B cell (primary cell): ENCODE results near the gene RMI2. TPM values are rescaled to one million over a fixed set of nuclear protein-coding genes. Genes with fewer than 3 reads are reported as not detected.

Source experiments
- ATAC-seq: fragments of 200-7000 bp; cut with Tn5 transposase; one replicate; pipeline ENCODE4 v1.10.0; 2021; ENCODE audit warnings: low read depth, mild to moderate bottlenecking, moderate number of reproducible peaks, moderate library complexity
- CTCF ChIA-PET: fragments of 350-600 bp; sonication (Branson Sonifier 250); formaldehyde crosslinking; loops from one replicate; lab custom pipeline; 2021; ENCODE audit warnings: antibody characterized with exemption, inconsistent platforms; lab: Charles Lee
- POLR2A ChIA-PET: fragments of 350-600 bp; sonication (Branson Sonifier 250); formaldehyde crosslinking; loops from one replicate; lab custom pipeline; 2021; ENCODE audit warnings: antibody characterized with exemption; lab: Charles Lee
- DNase-seq: peaks from one replicate; pipeline ENCODE4 v3.0.0; 2013
- H2AFZ ChIP-seq: 2 replicates; pipeline ENCODE4 v1.6.1; 2012; ENCODE audit warnings: mild to moderate bottlenecking, low read depth, low read length; ENCODE audit not compliant: insufficient read depth, poor library complexity, severe bottlenecking
- H3K27ac ChIP-seq, 2 donors: 1 replicate in 1 of 2; 2 replicates in 1 of 2; pipeline ENCODE4 v1.5.1; 2012 to 2013; ENCODE audit warnings: low read length in 2 of 2, mild to moderate bottlenecking in 2 of 2, moderate library complexity in 1 of 2
- H3K27me3 ChIP-seq, 4 experiments: fragments of 200-600 bp in 1 of 4; sonication (generic) in 1 of 4; replicated peaks in 1 of 4; 1 replicate in 2 of 4; 2 replicates in 2 of 4; pipeline versions ENCODE4 v1.6.1 to v1.7.0; 2013 to 2016; ENCODE audit warnings: low read length in 3 of 4, mild to moderate bottlenecking in 2 of 4, mixed read lengths in 1 of 4, moderate library complexity in 1 of 4; ENCODE audit not compliant: insufficient read depth in 4 of 4, control insufficient read depth in 3 of 4; ENCODE audit errors: control extremely low read depth in 1 of 4
- H3K36me3 ChIP-seq, 2 experiments: replicated peaks in 1 of 2; 1 replicate in 1 of 2; 2 replicates in 1 of 2; pipeline versions ENCODE4 v1.6.1 to v1.7.1; 2013; ENCODE audit warnings: low read length in 1 of 2; ENCODE audit not compliant: insufficient read depth in 2 of 2, control insufficient read depth in 1 of 2; ENCODE audit errors: control extremely low read depth in 1 of 2, extremely low read depth in 1 of 2
- H3K4me1 ChIP-seq, 2 donors: fragments of 200-600 bp in 1 of 2; sonication (generic) in 1 of 2; 1 replicate in 1 of 2; 2 replicates in 1 of 2; pipeline versions ENCODE4 v1.5.1 to v1.6.1; 2013 to 2017; ENCODE audit warnings: low read length in 2 of 2; ENCODE audit not compliant: control insufficient read depth in 2 of 2, insufficient read depth in 2 of 2
- H3K4me2 ChIP-seq: replicated peaks from 2 replicates; pipeline ENCODE3; 2012; ENCODE audit warnings: mild to moderate bottlenecking, low read depth, low read length; ENCODE audit not compliant: poor library complexity, severe bottlenecking
- H3K4me3 ChIP-seq, 5 experiments: fragments of 200-600 bp in 1 of 5; sonication (generic) in 1 of 5; 1 replicate in 3 of 5; 2 replicates in 2 of 5; pipeline versions ENCODE4 v1.5.1 to v1.7.0; 2011 to 2016; ENCODE audit warnings: low read length in 4 of 5, mild to moderate bottlenecking in 4 of 5, low read depth in 2 of 5, control low read depth in 1 of 5, moderate library complexity in 1 of 5; ENCODE audit not compliant: insufficient read depth in 1 of 5; ENCODE audit errors: control extremely low read depth in 1 of 5, extremely low read depth in 1 of 5
- H3K79me2 ChIP-seq: fragments of 200-600 bp; sonication (generic); one replicate; pipeline ENCODE4 v1.6.0; 2016; ENCODE audit warnings: low read length; ENCODE audit not compliant: control insufficient read depth, insufficient read depth
- H3K9ac ChIP-seq: fragments of 200-600 bp; sonication (generic); 2 replicates; pipeline ENCODE4 v1.6.1; 2017; ENCODE audit warnings: mild to moderate bottlenecking, low read length, moderate library complexity
- H3K9me3 ChIP-seq, 3 donors: one replicate each; pipeline versions ENCODE4 v1.6.1 to v1.7.1; 2013; ENCODE audit warnings: low read length in 2 of 3; ENCODE audit not compliant: control insufficient read depth in 2 of 3, insufficient read depth in 1 of 3; ENCODE audit errors: control extremely low read depth in 1 of 3
- H4K20me1 ChIP-seq: 2 replicates; pipeline ENCODE4 v1.6.0; 2012; ENCODE audit warnings: mild to moderate bottlenecking, low read length; ENCODE audit not compliant: insufficient read depth, control insufficient read depth, poor library complexity, severe bottlenecking
- H3K27ac Mint-ChIP-seq: one replicate; pipeline ENCODE4 v1.8.0; 2021; ENCODE audit warnings: mixed read lengths
- H3K27me3 Mint-ChIP-seq: one replicate; pipeline ENCODE4 v1.8.0; 2021; ENCODE audit warnings: mixed read lengths
- H3K4me1 Mint-ChIP-seq: one replicate; pipeline ENCODE4 v1.8.0; 2021; ENCODE audit warnings: mixed read lengths
- H3K4me3 Mint-ChIP-seq: one replicate; pipeline ENCODE4 v1.8.0; 2021; ENCODE audit warnings: mixed read lengths
- H3K9me3 Mint-ChIP-seq: one replicate; pipeline ENCODE4 v1.8.0; 2022; ENCODE audit warnings: mixed read lengths; ENCODE audit not compliant: insufficient read depth
- CTCF ChIP-seq: fragments of 200-600 bp; IDR thresholded peaks from one replicate; pipeline ENCODE4 v1.8.0; 2022; ENCODE audit warnings: antibody characterized with exemption, mild to moderate bottlenecking
- EZH2 ChIP-seq: IDR thresholded peaks from 2 replicates; pipeline ENCODE4 v1.6.1; 2012; ENCODE audit warnings: borderline replicate concordance, low read depth, mild to moderate bottlenecking, moderate library complexity, low read length; ENCODE audit not compliant: insufficient read depth, poor library complexity, severe bottlenecking
- WGBS: methylation state at CpG from one replicate; pipeline ENCODE4 v1.1.5; 2013; ENCODE audit warnings: missing lambda C conversion rate; ENCODE audit not compliant: insufficient coverage; 5-methylcytosine and 5-hydroxymethylcytosine counted together
- intact Hi-C: fragments of 100-400 bp; cut with micrococcal nuclease; formaldehyde crosslinking; loops from one replicate; pipeline ENCODE4 v1.10.0; 2022
- polyA plus RNA-seq: library from polyadenylated mRNA; depleted of rRNA; stranded (reverse); fragments of >200 nt; gene quantifications from 2 replicates; pipeline ENCODE4 v1.2.3, GENCODE V29; 2012
- total RNA-seq, 2 donors: library from RNA; stranded (reverse); fragments of 120-200 nt in 1 of 2; gene quantifications; 1 replicate in 1 of 2; 2 replicates in 1 of 2; pipeline versions ENCODE4 v1.2.3 to v1.2.4, GENCODE V29; 2013 to 2022

Gene RMI2
- total and polyA plus RNA-seq, 2 donors (not counting 1 experiment from before 2014, with no cell fraction given) = 2.3 to 27.0 TPM

DNA sequence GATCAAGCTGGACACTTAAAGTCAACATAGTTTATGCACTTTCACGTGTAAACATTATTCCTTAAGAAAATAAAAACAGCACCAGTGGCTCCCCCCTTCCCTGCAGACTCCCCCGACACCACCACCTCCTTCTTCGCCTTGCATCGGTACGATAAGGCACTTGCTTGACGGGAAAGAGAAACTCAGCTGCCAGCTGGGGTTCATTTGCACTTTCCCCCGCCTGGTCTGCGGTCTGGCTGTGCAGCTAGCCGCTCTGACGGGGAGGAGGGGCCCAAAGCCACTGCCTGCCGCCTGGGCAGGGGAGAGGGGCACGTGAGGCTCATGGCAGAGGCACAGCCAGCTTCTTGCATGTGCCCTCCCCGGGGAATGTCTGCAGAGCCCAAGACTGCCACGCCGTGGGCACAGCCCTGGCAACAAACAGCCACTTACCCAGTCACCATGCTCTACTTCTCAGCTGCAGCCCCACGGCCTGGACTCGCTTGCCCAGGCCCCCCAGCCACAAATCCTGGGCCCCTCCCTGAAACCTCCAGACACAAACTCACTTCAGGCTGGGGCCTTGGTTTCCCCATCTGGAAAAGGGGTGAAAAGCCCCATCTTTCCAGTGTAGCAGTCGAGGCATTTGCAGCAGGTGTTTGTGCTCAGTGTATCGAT lies 47.6 kb upstream of the RMI2 start:
- Histone ChIP-seq H4K20me1 (no peaks in the 10 kb centered on the region), H3K27ac (peak overlapping the region; percentile 67 to 73), H3K27me3 (peaks cover 0 to 4% (median 0%) of the 10 kb centered on the region in 4 experiments), H3K9ac (peak overlapping the region; percentile 45), H3K36me3 (no peaks in the 10 kb centered on the region), H3K4me2 (peak overlapping the region; percentile 76), H3K9me3 (no peaks in the 10 kb centered on the region), H3K4me3 (peak overlapping the region in 4 of 5 experiments; percentile 0 to 41 (median 25)), H3K4me1 (peaks cover 61 to 66% of the 10 kb centered on the region in 2 donors), H3K79me2 (no peaks in the 10 kb centered on the region), H2AFZ (peak overlapping the region; percentile 48)
- WGBS = 0% methylated on average over 16 of the region's 19 CpGs
- intact Hi-C loops = loop anchor here (1.0 to 2.0 kb wide), 7 partner anchors 14 to 73 kb away; partner anchors contain the start of genes RMI2 and SOCS1
- ATAC-seq (peak; percentile 97), DNase-seq (peak; percentile 95)
- ChIA-PET POLR2A (interaction anchor here (0.6 to 4.5 kb wide), 22 partner anchors 12 to 532 kb away, joined by 3 to 118 read pairs (median 4); partner anchors contain the start of gene SOCS1), CTCF (interaction anchor here (0.6 to 4.3 kb wide), 35 partner anchors 11 to 384 kb away, joined by 3 to 136 read pairs (median 4); partner anchors contain the start of genes DEXI, PRM2, RMI2 and SOCS1)
- no peaks in the 10 kb centered on the region for H3K27me3 Mint-ChIP-seq
- no peaks in the 10 kb centered on the region for H3K9me3 Mint-ChIP-seq
- peaks cover 71% of the 10 kb centered on the region for H3K4me1 Mint-ChIP-seq
- TF ChIP-seq CTCF (peak; percentile 35), EZH2 (no peak)
- H3K4me3 Mint-ChIP-seq = peak overlapping the region; percentile 67
- peak overlapping the region; percentile 93 for H3K27ac Mint-ChIP-seq
